Measurements from ENCODE around the gene SIRT7. TPM values are rescaled to one million over a fixed set of nuclear protein-coding genes. Genes with fewer than 3 reads are reported as not detected.

The SIRT7 gene
- polyA plus RNA-seq, 1 donor: 25.2 TPM

- peak; percentile 82 to 89 for DNase-seq
- Histone ChIP-seq H3K27ac (ENCODE audit: low read length) (peak overlapping the region; percentile 98), H3K27me3 (ENCODE audit: control insufficient read depth, insufficient read depth, low read length) (no peaks in the 10 kb centered on the region), H3K9me3 (ENCODE audit: control insufficient read depth, low read depth, low read length) (peaks cover 5% of the 10 kb centered on the region), H3K4me3 (ENCODE audit: low read length) (peak overlapping the region; percentile 91), H3K4me1 (ENCODE audit: control insufficient read depth, insufficient read depth, low read length) (peaks cover 15% of the 10 kb centered on the region), H3K36me3 (ENCODE audit: control insufficient read depth, insufficient read depth, low read length) (peaks cover 74% of the 10 kb centered on the region)
- WGBS (ENCODE audit: insufficient coverage, low lambda C conversion rate): 17% methylated on average over 2 of the region's 23 CpGs
Observed at GRCh38 chr17:81909966-81910839, 7.8 kb downstream of the SIRT7 start.

- DNase-seq: no peak
- H3K27ac ChIP-seq (ENCODE audit: low read length): no peak overlapping the region
- peaks cover 5% of the 10 kb centered on the region for H3K9me3 ChIP-seq (ENCODE audit: control insufficient read depth, low read depth, low read length)
- no CpG with 5 or more reads among the region's 12 CpGs for WGBS (ENCODE audit: insufficient coverage, low lambda C conversion rate)
- H3K4me1 ChIP-seq (ENCODE audit: control insufficient read depth, insufficient read depth, low read length): peaks cover 15% of the 10 kb centered on the region
- no peak overlapping the region for H3K4me3 ChIP-seq (ENCODE audit: low read length)
- H3K36me3 ChIP-seq (ENCODE audit: control insufficient read depth, insufficient read depth, low read length): peaks cover 74% of the 10 kb centered on the region
- H3K27me3 ChIP-seq (ENCODE audit: control insufficient read depth, insufficient read depth, low read length): no peaks in the 10 kb centered on the region
Observed at GRCh38 chr17:81909231-81909630, 8.7 kb downstream of the SIRT7 start.

- WGBS (ENCODE audit: insufficient coverage, low lambda C conversion rate): no CpG with 5 or more reads among the region's 11 CpGs
- DNase-seq: no peak
- Histone ChIP-seq H3K27ac (ENCODE audit: low read length) (no peak overlapping the region), H3K9me3 (ENCODE audit: control insufficient read depth, low read depth, low read length) (peaks cover 5% of the 10 kb centered on the region), H3K4me3 (ENCODE audit: low read length) (no peak overlapping the region), H3K27me3 (ENCODE audit: control insufficient read depth, insufficient read depth, low read length) (no peaks in the 10 kb centered on the region), H3K4me1 (ENCODE audit: control insufficient read depth, insufficient read depth, low read length) (peaks cover 15% of the 10 kb centered on the region), H3K36me3 (ENCODE audit: control insufficient read depth, insufficient read depth, low read length) (peaks cover 73% of the 10 kb centered on the region)
Observed at GRCh38 chr17:81908793-81909192, 9.2 kb downstream of the SIRT7 start.

GRCh38 chr17:81907219-81908145, 10.5 kb downstream of the SIRT7 start:
- H3K4me1 ChIP-seq (ENCODE audit: control insufficient read depth, insufficient read depth, low read length): peaks cover 18% of the 10 kb centered on the region
- no peak overlapping the region for H3K27ac ChIP-seq (ENCODE audit: low read length)
- no CpG with 5 or more reads among the region's 26 CpGs for WGBS (ENCODE audit: insufficient coverage, low lambda C conversion rate)

GRCh38 chr17:81906476-81907218, 11.3 kb downstream of the SIRT7 start:
- no CpG with 5 or more reads among the region's 15 CpGs for WGBS (ENCODE audit: insufficient coverage, low lambda C conversion rate)
- peaks cover 13% of the 10 kb centered on the region for H3K27me3 ChIP-seq (ENCODE audit: control insufficient read depth, insufficient read depth, low read length)
- peaks cover 59% of the 10 kb centered on the region for H3K36me3 ChIP-seq (ENCODE audit: control insufficient read depth, insufficient read depth, low read length)
- H3K4me1 ChIP-seq (ENCODE audit: control insufficient read depth, insufficient read depth, low read length): peaks cover 19% of the 10 kb centered on the region
- no peak for DNase-seq
- no peak overlapping the region for H3K4me3 ChIP-seq (ENCODE audit: low read length)
- H3K27ac ChIP-seq (ENCODE audit: low read length): no peak overlapping the region
- peaks cover 7% of the 10 kb centered on the region for H3K9me3 ChIP-seq (ENCODE audit: control insufficient read depth, low read depth, low read length)

More at GRCh38 chr17:81907219-81908145, 10.5 kb downstream of the SIRT7 start:
- peaks cover 10% of the 10 kb centered on the region for H3K9me3 ChIP-seq (ENCODE audit: control insufficient read depth, low read depth, low read length)
- DNase-seq: no peak
- H3K36me3 ChIP-seq (ENCODE audit: control insufficient read depth, insufficient read depth, low read length): peaks cover 65% of the 10 kb centered on the region
- peaks cover 9% of the 10 kb centered on the region for H3K27me3 ChIP-seq (ENCODE audit: control insufficient read depth, insufficient read depth, low read length)
- H3K4me3 ChIP-seq (ENCODE audit: low read length): no peak overlapping the region

GRCh38 chr17:81905993-81906392, 12.0 kb downstream of the SIRT7 start:
- peaks cover 6% of the 10 kb centered on the region for H3K9me3 ChIP-seq (ENCODE audit: control insufficient read depth, low read depth, low read length)
- WGBS (ENCODE audit: insufficient coverage, low lambda C conversion rate): no CpG with 5 or more reads among the region's 10 CpGs
- H3K27me3 ChIP-seq (ENCODE audit: control insufficient read depth, insufficient read depth, low read length): peaks cover 20% of the 10 kb centered on the region
- no peak overlapping the region for H3K4me3 ChIP-seq (ENCODE audit: low read length)
- no peak for DNase-seq
- no peak overlapping the region for H3K27ac ChIP-seq (ENCODE audit: low read length)
- H3K4me1 ChIP-seq (ENCODE audit: control insufficient read depth, insufficient read depth, low read length): peaks cover 20% of the 10 kb centered on the region
- H3K36me3 ChIP-seq (ENCODE audit: control insufficient read depth, insufficient read depth, low read length): peaks cover 59% of the 10 kb centered on the region

- Histone ChIP-seq H3K36me3 (ENCODE audit: control insufficient read depth, insufficient read depth, low read length) (peaks cover 61% of the 10 kb centered on the region), H3K4me3 (ENCODE audit: low read length) (no peak overlapping the region), H3K27ac (ENCODE audit: low read length) (no peak overlapping the region), H3K27me3 (ENCODE audit: control insufficient read depth, insufficient read depth, low read length) (peaks cover 21% of the 10 kb centered on the region), H3K4me1 (ENCODE audit: control insufficient read depth, insufficient read depth, low read length) (peaks cover 20% of the 10 kb centered on the region), H3K9me3 (ENCODE audit: control insufficient read depth, low read depth, low read length) (peaks cover 6% of the 10 kb centered on the region)
- no peak for DNase-seq
- WGBS (ENCODE audit: insufficient coverage, low lambda C conversion rate): no CpG with 5 or more reads among the region's 16 CpGs
Observed at GRCh38 chr17:81905424-81905875, 12.5 kb downstream of the SIRT7 start.

GRCh38 chr17:81904600-81905423, 13.2 kb downstream of the SIRT7 start:
- Histone ChIP-seq H3K27me3 (ENCODE audit: control insufficient read depth, insufficient read depth, low read length) (peaks cover 21% of the 10 kb centered on the region), H3K36me3 (ENCODE audit: control insufficient read depth, insufficient read depth, low read length) (peaks cover 65% of the 10 kb centered on the region), H3K4me1 (ENCODE audit: control insufficient read depth, insufficient read depth, low read length) (peaks cover 14% of the 10 kb centered on the region), H3K9me3 (ENCODE audit: control insufficient read depth, low read depth, low read length) (peaks cover 6% of the 10 kb centered on the region), H3K27ac (ENCODE audit: low read length) (no peak overlapping the region), H3K4me3 (ENCODE audit: low read length) (no peak overlapping the region)
- WGBS (ENCODE audit: insufficient coverage, low lambda C conversion rate): no CpG with 5 or more reads among the region's 28 CpGs
- DNase-seq: no peak

GRCh38 chr17:81903896-81904599, 13.9 kb downstream of the SIRT7 start:
- peaks cover 68% of the 10 kb centered on the region for H3K36me3 ChIP-seq (ENCODE audit: control insufficient read depth, insufficient read depth, low read length)
- WGBS (ENCODE audit: insufficient coverage, low lambda C conversion rate): 80% methylated on average over 1 of the region's 24 CpGs

More at GRCh38 chr17:81903896-81904599, 13.9 kb downstream of the SIRT7 start:
- Histone ChIP-seq H3K27ac (ENCODE audit: low read length) (no peak overlapping the region), H3K9me3 (ENCODE audit: control insufficient read depth, low read depth, low read length) (peaks cover 6% of the 10 kb centered on the region), H3K4me3 (ENCODE audit: low read length) (no peak overlapping the region), H3K4me1 (ENCODE audit: control insufficient read depth, insufficient read depth, low read length) (peaks cover 8% of the 10 kb centered on the region), H3K27me3 (ENCODE audit: control insufficient read depth, insufficient read depth, low read length) (peaks cover 21% of the 10 kb centered on the region)
- DNase-seq: no peak
